ENCODE data around the gene ADORA2A.

DNA sequence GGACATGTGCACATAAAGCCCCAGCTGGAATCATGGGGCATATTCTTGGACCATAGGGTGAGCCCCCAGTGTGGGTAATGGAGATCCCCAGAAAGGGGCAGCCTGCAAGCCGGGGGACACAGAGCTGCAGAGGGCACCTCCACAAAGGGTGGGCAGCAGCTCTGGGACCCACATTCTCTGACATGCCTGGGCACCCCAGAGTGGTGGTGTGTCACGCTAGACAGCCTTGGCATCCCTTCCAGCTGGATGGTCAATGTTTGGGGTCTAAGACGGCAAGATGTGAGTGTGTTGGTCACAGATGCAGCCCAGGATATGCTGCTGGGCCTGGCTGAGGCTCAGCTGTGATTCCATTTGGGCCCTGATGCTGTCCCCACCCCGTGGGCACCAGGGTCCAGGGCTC is 9.7 kb downstream of the ADORA2A start:
- TF ChIP-seq SIN3A (IDR thresholded peaks at IDR 0.05; ENCODE audit: borderline replicate concordance, low read depth, low read length) (no peak), NFE2L1 (CRISPR knock-in tag; IDR thresholded peaks at IDR 0.05; ENCODE audit: borderline replicate concordance) (no peak), GATAD1 (CRISPR knock-in tag; IDR thresholded peaks at IDR 0.05) (no peak), ZSCAN20 (CRISPR knock-in tag; IDR thresholded peaks at IDR 0.05; ENCODE audit: borderline replicate concordance) (no peak), ZMYM4 (CRISPR knock-in tag; IDR thresholded peaks at IDR 0.05) (no peak), NFYB (CRISPR knock-in tag; IDR thresholded peaks at IDR 0.05) (no peak), KMT2B (CRISPR knock-in tag; IDR thresholded peaks at IDR 0.05) (no peak)
- TF ChIP-seq, protein P1, sequence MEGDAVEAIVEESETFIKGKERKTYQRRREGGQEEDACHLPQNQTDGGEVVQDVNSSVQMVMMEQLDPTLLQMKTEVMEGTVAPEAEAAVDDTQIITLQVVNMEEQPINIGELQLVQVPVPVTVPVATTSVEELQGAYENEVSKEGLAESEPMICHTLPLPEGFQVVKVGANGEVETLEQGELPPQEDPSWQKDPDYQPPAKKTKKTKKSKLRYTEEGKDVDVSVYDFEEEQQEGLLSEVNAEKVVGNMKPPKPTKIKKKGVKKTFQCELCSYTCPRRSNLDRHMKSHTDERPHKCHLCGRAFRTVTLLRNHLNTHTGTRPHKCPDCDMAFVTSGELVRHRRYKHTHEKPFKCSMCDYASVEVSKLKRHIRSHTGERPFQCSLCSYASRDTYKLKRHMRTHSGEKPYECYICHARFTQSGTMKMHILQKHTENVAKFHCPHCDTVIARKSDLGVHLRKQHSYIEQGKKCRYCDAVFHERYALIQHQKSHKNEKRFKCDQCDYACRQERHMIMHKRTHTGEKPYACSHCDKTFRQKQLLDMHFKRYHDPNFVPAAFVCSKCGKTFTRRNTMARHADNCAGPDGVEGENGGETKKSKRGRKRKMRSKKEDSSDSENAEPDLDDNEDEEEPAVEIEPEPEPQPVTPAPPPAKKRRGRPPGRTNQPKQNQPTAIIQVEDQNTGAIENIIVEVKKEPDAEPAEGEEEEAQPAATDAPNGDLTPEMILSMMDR (CRISPR knock-in tag; IDR thresholded peaks at IDR 0.05), result no peak

All from HepG2 (cell line).